Measurements from ENCODE around the gene OR6T1. TPM values are rescaled to one million over a fixed set of nuclear protein-coding genes. Genes with fewer than 3 reads are reported as not detected.

The OR6T1 gene, protein sequence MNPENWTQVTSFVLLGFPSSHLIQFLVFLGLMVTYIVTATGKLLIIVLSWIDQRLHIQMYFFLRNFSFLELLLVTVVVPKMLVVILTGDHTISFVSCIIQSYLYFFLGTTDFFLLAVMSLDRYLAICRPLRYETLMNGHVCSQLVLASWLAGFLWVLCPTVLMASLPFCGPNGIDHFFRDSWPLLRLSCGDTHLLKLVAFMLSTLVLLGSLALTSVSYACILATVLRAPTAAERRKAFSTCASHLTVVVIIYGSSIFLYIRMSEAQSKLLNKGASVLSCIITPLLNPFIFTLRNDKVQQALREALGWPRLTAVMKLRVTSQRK
- not detected for polyA plus RNA-seq (ENCODE audit: insufficient read length in 4 of 4)

- no peak for DNase-seq (ENCODE audit: low read depth in 4 of 4, low spot score in 3 of 4)
These were observed at the start of gene OR6T1 for GRCh38 chr11:123943738-123944137. OR6T1 (minus strand) TSS chr11:123943838; CDS start chr11:123943838, 0 bp downstream.

- DNase-seq (ENCODE audit: low read depth in 4 of 4, low spot score in 3 of 4): no peak
These were observed 35.7 kb upstream of the OR6T1 start for GRCh38 chr11:123979311-123979710.

DNA sequence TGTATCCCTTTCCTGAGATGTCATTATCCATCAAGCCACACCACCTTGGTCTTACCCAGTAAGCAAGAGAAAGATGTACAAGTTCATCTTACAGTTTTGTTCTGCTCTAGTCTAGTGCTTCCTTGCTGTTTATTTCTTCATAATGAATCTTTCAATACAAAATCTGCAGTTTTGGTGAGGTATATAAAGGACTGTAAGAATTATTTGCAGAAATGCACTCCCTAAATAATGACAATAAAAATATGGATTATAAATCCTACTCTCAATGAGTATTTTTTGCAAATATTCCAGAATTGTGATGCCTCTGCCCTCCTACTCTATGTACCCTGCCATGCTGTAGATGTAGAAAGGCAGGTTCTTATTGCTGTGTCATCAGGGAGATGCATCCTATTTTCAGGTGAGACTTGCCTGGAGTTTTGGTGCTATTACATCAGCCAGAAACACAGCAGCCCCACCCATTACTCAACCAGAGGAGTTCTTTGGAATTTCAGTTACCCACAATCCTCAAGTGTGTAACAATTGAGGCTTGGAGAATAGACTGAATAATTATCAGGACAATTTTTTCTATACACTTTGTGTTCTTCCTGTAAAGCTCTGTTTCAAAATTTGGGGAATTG, 34.2 kb upstream of the OR6T1 start, which contains the start of gene OR10S1:
TSS of gene OR10S1 (minus strand) at position 51 of the 617 bp plus-strand sequence. CDS start 117 bp downstream, outside the sequence.
- DNase-seq (ENCODE audit: low read depth in 4 of 4, low spot score in 3 of 4): no peak

- DNase-seq (ENCODE audit: low read depth in 4 of 4, low spot score in 3 of 4): no peak
These were observed 33.3 kb upstream of the OR6T1 start for GRCh38 chr11:123976770-123977560.

GRCh38 chr11:123973816-123974215, 30.2 kb upstream of the OR6T1 start:
- peak in 1 of 4 donors; percentile 0 for DNase-seq (ENCODE audit: low read depth in 4 of 4, low spot score in 3 of 4)

DNA sequence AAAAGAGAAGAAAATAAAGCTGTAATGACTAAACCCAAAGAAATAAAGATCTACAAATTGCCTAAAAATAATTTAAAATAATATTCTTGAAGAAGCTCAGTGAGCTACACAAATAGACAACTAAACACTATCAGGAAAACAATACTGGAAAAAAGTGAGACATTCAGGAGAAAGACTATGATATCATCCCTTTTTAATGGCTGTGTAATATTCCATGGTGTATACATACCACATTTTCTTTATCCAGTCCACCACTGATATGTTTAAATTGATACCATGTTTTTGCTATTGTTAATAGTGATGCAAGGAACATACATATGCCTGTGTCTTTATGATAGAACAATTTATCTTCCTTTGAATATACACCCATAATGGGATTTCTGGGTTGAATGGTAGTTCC, 13.1 kb upstream of the OR6T1 start:
- DNase-seq (ENCODE audit: low read depth in 4 of 4, low spot score in 3 of 4): no peak

DNA sequence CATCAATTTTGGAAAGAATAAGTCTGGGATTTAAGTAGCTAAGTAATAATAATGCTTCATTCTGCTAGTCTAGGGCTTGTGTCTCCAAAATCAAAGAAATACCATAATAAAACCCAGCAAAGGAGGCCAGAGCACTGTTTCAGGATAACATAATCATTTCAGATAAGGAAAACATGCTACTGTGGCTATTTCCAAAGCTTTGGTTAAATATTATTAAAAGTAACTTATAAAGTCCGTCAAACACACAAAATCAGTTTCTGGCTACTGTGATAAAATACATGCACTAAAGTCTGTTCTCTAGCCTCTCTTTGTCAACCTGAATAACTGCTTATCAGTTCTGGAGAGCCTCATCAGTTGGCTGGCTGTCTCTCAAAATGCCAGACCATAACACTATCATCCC, 1.5 kb upstream of the OR6T1 start:
- DNase-seq (ENCODE audit: low read depth in 4 of 4, low spot score in 3 of 4): no peak

DNA sequence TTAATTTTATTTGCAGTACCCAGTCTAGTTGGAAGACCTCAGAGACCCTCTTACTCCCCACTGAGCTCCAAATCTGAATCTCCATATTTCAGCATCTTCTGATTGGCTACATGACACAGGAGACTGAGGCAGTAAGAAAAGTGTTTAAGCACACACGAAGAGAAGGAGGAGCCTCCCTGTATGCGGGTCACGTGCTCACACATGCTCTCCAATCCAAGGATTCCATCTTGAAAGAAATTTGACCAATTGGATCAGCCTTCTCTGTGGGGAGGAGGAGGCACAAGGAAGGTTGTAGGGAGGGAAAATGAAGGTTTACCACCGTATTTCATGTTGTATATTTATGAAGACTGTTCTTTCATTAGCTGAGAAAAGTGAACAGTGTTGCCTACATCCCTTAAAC, 1.2 kb downstream of the OR6T1 start:
- no peak for DNase-seq (ENCODE audit: low read depth in 4 of 4, low spot score in 3 of 4)

- DNase-seq (ENCODE audit: low read depth in 4 of 4, low spot score in 3 of 4): no peak
These were observed 4.3 kb downstream of the OR6T1 start, which contains the start of gene OR4D5 for GRCh38 chr11:123939317-123939716. OR4D5 (plus strand) TSS chr11:123939617; CDS start chr11:123939617, 0 bp downstream.

DNA sequence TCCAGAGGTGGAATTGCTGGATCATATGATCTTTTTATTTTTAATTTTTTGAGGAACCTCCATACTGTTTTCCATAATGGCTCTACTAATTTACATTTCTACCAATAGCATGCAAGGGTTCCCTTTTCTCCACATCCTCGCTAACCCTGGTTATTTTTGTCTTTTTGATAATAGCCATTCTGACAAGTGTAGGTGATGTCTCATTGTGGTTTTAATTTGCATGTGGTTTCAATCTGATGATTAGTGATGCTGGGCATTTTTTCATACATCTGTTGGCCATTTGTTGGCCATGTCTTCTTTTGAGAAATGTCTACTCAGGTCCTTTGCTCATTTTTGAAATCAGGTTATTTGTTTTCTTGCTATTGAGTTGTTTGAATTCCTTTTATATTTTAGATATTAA, 19.6 kb downstream of the OR6T1 start:
- no peak for DNase-seq (ENCODE audit: low read depth in 4 of 4, low spot score in 3 of 4)

DNA sequence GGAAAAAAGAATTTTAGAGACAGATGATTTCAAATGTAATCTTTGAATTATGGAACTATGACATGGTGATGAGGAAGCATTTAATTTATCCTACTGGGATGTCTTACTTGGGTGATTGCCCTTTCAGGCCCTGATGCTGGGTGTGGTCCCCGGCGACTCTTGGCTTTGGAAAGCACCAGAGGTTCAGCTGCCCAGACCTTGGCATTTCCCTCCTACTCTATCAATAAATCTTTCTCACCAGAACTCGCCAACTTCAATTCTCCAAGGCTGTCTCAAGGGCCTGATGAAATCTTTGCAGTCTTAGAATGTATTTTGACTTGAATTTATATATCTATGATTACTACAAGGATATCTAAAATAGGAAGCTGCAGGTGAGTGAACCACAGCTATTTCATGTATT, 22.7 kb downstream of the OR6T1 start:
- DNase-seq (ENCODE audit: low read depth in 4 of 4, low spot score in 3 of 4): no peak

GRCh38 chr11:123905826-123906225, 37.8 kb downstream of the OR6T1 start:
- DNase-seq (ENCODE audit: low read depth in 4 of 4, low spot score in 3 of 4): no peak

DNA sequence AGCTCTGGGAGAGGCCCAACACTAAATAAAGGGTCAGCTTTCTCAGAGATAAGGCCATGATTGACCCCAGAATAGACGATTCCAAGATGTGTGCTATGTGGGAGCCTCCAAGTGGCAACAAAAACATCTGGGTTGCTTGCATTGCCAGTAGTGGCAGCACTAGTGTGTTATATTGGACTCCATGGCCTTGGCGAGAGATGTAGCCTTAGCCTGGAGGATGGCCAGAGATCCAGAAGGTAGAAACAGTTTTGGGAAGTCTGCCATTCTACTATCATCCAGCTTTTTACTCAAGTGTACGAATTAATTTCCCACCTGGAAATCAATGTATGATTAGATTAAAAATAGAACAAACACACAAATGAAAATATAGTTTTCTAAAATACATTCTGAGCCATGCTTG, 38.7 kb downstream of the OR6T1 start:
- no peak for DNase-seq (ENCODE audit: low read depth in 4 of 4, low spot score in 3 of 4)

DNA sequence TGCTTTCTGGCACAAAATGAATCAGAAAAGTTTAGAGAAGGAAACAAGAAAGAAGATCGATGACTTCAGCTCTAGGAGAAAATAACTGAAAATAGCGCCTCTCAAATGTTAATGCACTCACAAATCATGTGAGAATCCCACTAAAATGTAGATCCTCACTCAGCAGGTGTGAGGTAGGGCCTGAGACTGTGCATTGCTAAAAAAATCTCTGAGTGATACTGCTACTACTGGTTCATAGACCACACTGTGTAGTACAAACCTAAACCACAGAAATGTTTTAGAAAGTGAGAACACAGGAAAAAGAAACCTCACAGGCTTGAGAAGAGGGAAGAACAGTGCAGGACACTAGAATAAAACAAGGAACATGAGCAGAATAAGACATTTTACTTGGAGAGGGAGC, 39.7 kb downstream of the OR6T1 start:
- no peak for DNase-seq (ENCODE audit: low read depth in 4 of 4, low spot score in 3 of 4)

GRCh38 chr11:123901867-123902266, 41.8 kb downstream of the OR6T1 start, which contains the start of gene OR8D4:
OR8D4 (plus strand) TSS chr11:123902167; CDS start chr11:123906432, 4,265 bp downstream.
- DNase-seq (ENCODE audit: low read depth in 4 of 4, low spot score in 3 of 4): no peak

GRCh38 chr11:123899792-123900191, 43.8 kb downstream of the OR6T1 start:
- no peak for DNase-seq (ENCODE audit: low read depth in 4 of 4, low spot score in 3 of 4)

Other genes starting within 250 kb of the OR6T1 start
- 10 to 100 TPM; 16.1 to 22.4 (median 17.9) TPM for gene ZNF202, start 202.2 kb downstream of the OR6T1 start, polyA plus RNA-seq (ENCODE audit: insufficient read length in 4 of 4)
- not detected for gene OR6X1, start 189.3 kb downstream of the OR6T1 start, polyA plus RNA-seq (ENCODE audit: insufficient read length in 4 of 4)
- not detected for gene OR6M1, start 137.5 kb downstream of the OR6T1 start, polyA plus RNA-seq (ENCODE audit: insufficient read length in 4 of 4)
- gene TMEM225, start 58.2 kb downstream of the OR6T1 start, polyA plus RNA-seq (ENCODE audit: insufficient read length in 4 of 4): not detected
- not detected for gene OR8D4, start 41.7 kb downstream of the OR6T1 start, polyA plus RNA-seq (ENCODE audit: insufficient read length in 4 of 4)
- not detected for gene OR4D5, start 4.2 kb downstream of the OR6T1 start, polyA plus RNA-seq (ENCODE audit: insufficient read length in 4 of 4)
- not detected for gene OR10S1, start 33.9 kb upstream of the OR6T1 start, polyA plus RNA-seq (ENCODE audit: insufficient read length in 4 of 4)
- gene OR10G6, start 51.3 kb upstream of the OR6T1 start, polyA plus RNA-seq (ENCODE audit: insufficient read length in 4 of 4): not detected
- gene OR10G4, start 69.2 kb upstream of the OR6T1 start, polyA plus RNA-seq (ENCODE audit: insufficient read length in 4 of 4): not detected
- gene OR10G9, start 79.2 kb upstream of the OR6T1 start, polyA plus RNA-seq (ENCODE audit: insufficient read length in 4 of 4): not detected
- not detected for gene OR10G8, start 83.0 kb upstream of the OR6T1 start, polyA plus RNA-seq (ENCODE audit: insufficient read length in 4 of 4)
- gene OR10G7, start 97.5 kb upstream of the OR6T1 start, polyA plus RNA-seq (ENCODE audit: insufficient read length in 4 of 4): not detected
- 10 to 100 TPM; 13.1 to 16.2 (median 15.1) TPM for gene VWA5A, start 171.6 kb upstream of the OR6T1 start, polyA plus RNA-seq (ENCODE audit: insufficient read length in 4 of 4)
- gene OR10D3, start 239.5 kb upstream of the OR6T1 start, polyA plus RNA-seq (ENCODE audit: insufficient read length in 4 of 4): not detected